ENCODE measurements around the gene ADAT2.

DNA sequence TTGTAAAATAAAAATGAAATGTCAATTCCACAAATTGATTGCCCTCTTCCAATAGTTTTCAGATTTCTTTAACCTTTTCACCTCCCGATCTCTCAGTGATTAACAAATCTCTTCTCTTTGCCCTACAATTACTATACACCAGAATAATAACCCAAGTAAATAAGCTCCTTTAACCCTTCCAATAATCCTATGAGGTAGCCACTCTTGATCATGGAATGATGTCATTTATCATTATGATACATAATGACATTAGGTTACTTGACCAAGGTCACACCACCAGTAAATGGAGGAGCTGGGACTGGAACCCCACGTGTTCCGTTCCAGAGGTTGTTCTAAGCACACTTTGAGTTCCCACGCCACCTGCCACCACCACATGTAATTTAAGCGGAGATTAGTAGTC lies 54.8 kb downstream of the ADAT2 start:
- no peak for TF ChIP-seq KLF6 (CRISPR knock-in tag; IDR thresholded peaks at IDR 0.05)
- TF ChIP-seq NFYB (CRISPR knock-in tag; IDR thresholded peaks at IDR 0.05): no peak
- no peak for TF ChIP-seq DMAP1 (CRISPR knock-in tag; IDR thresholded peaks at IDR 0.05)
- no peak for TF ChIP-seq MYC (CRISPR knock-in tag; IDR thresholded peaks at IDR 0.05; ENCODE audit: borderline replicate concordance)
- no peak for TF ChIP-seq FOXK1 (CRISPR knock-in tag; IDR thresholded peaks at IDR 0.05; ENCODE audit: borderline replicate concordance, low read depth)
- TF ChIP-seq HNF4A (CRISPR knock-in tag; IDR thresholded peaks at IDR 0.05): no peak
- no peak for TF ChIP-seq CHD4 (IDR thresholded peaks at IDR 0.05; ENCODE audit: borderline replicate concordance, low read length)
- TF ChIP-seq, protein P1, sequence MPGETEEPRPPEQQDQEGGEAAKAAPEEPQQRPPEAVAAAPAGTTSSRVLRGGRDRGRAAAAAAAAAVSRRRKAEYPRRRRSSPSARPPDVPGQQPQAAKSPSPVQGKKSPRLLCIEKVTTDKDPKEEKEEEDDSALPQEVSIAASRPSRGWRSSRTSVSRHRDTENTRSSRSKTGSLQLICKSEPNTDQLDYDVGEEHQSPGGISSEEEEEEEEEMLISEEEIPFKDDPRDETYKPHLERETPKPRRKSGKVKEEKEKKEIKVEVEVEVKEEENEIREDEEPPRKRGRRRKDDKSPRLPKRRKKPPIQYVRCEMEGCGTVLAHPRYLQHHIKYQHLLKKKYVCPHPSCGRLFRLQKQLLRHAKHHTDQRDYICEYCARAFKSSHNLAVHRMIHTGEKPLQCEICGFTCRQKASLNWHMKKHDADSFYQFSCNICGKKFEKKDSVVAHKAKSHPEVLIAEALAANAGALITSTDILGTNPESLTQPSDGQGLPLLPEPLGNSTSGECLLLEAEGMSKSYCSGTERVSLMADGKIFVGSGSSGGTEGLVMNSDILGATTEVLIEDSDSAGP (CRISPR knock-in tag; IDR thresholded peaks at IDR 0.05; ENCODE audit: borderline replicate concordance): no peak
- TF ChIP-seq EZH2 (conservative IDR thresholded peaks at IDR 0.05; ENCODE audit: low read depth, low read length): no peak
- TF ChIP-seq ZNF672 (CRISPR knock-in tag; IDR thresholded peaks at IDR 0.05): no peak
- no peak for TF ChIP-seq POLR2A (IDR thresholded peaks at IDR 0.05; ENCODE audit: insufficient read depth in 1 of 2, low read depth in 2 of 2, low read length in 2 of 2)
- no peak for TF ChIP-seq CHD2 (IDR thresholded peaks at IDR 0.05; ENCODE audit: low read depth, low read length)
- TF ChIP-seq ZNF3 (CRISPR knock-in tag; IDR thresholded peaks at IDR 0.05): no peak
- no peak for TF ChIP-seq ZNF782 (CRISPR knock-in tag; IDR thresholded peaks at IDR 0.05; ENCODE audit: borderline replicate concordance)
